H1 (cell line): ENCODE data around the gene OR4E1.

Experiments used
- ASH2L ChIP-seq: fragments of 200-600, 300-600 bp; sonication (generic); IDR thresholded peaks from one replicate; pipeline ENCODE4 v1.7.1; 2017; ENCODE audit warnings: low read length
- CTBP2 ChIP-seq: IDR thresholded peaks from 2 replicates; pipeline ENCODE4 v1.7.0; 2011; ENCODE audit warnings: borderline replicate concordance, mild to moderate bottlenecking, moderate library complexity, mixed read lengths, low read length; ENCODE audit not compliant: insufficient read depth, insufficient read length
- CTCF ChIP-seq, 3 experiments: IDR thresholded peaks; 1 replicate in 2 of 3; 2 replicates in 1 of 3; pipeline versions ENCODE4 v1.5.1 to v1.6.1; 2011; ENCODE audit warnings: low read length in 3 of 3, mild to moderate bottlenecking in 3 of 3, inconsistent platforms in 2 of 3, low read depth in 1 of 3, moderate library complexity in 1 of 3; ENCODE audit not compliant: insufficient read depth in 1 of 3; ENCODE audit errors: control extremely low read depth in 1 of 3
- EP300 ChIP-seq, 2 experiments: IDR thresholded peaks; 1 replicate in 1 of 2; 2 replicates in 1 of 2; pipeline ENCODE4 v1.6.1; 2011 to 2012; ENCODE audit warnings: low read depth in 2 of 2, low read length in 2 of 2, mild to moderate bottlenecking in 2 of 2, borderline replicate concordance in 1 of 2, inconsistent platforms in 1 of 2, moderate library complexity in 1 of 2
- EZH2 ChIP-seq: fragments of 200-600 bp; sonication (generic); IDR thresholded peaks from 2 replicates; pipeline ENCODE4 v1.7.1; 2012; ENCODE audit warnings: low read depth, mild to moderate bottlenecking, moderate library complexity, low read length, inconsistent platforms; ENCODE audit not compliant: severe bottlenecking
- POLR2AphosphoS5 ChIP-seq: IDR thresholded peaks from 2 replicates; pipeline ENCODE4 v1.6.1; 2011; ENCODE audit warnings: low read depth, low read length
- RAD21 ChIP-seq, 2 experiments: IDR thresholded peaks in 1 of 2; conservative IDR thresholded peaks in 1 of 2; 2 replicates each; pipeline ENCODE4 v1.6.1; 2011; ENCODE audit warnings: low read depth in 2 of 2, low read length in 2 of 2, improper control_type of control experiment in 1 of 2, inconsistent platforms in 1 of 2, mild to moderate bottlenecking in 1 of 2, moderate library complexity in 1 of 2
- SIN3A ChIP-seq, 2 experiments: IDR thresholded peaks in 1 of 2; conservative IDR thresholded peaks in 1 of 2; 2 replicates each; pipeline ENCODE4 v1.6.1; 2011 to 2012; ENCODE audit warnings: low read length in 2 of 2, improper control_type of control experiment in 1 of 2, low read depth in 1 of 2, mild to moderate bottlenecking in 1 of 2
- TF ChIP-seq, protein P1 (sequence below): fragments of 300-600 bp; sonication (generic); IDR thresholded peaks from 2 replicates; pipeline ENCODE4 v1.7.1; 2012; ENCODE audit warnings: low read length, moderate library complexity, mild to moderate bottlenecking, inconsistent platforms; ENCODE audit not compliant: insufficient replicate concordance

DNA sequence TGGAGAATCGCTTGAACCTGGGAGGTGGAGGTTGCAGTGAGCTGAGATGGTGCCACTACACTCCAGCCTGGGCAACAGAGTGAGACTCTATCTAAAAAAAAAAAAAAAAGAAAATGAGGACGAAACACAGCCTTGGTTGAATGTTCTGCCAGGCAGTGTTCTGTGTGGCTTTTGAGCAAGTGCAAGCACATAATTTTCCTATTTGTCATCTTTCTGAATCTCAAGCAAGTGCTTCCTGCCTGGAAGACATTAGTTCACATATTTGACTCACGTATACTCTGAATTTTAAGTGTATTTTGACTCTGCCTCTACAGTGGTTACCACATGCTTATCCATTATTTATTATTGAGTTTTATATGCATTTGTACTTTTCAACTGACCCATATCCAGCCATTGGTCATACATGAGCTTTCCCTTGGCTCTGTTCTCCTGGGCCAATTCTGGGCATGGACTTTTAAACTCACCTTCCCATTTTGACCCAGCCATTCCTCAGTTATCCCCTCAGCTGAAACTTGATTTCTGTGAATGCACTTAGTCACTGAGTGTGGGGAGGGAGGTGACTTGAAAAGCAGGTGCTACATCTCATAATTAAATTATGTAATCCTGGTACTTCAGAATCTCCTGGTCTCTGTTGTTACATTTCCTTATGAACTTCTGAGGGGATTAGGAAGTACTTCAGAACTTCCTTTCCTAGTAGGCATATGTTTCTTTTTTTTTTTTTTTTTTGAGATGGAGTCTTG lies 47.0 kb downstream of the OR4E1 start:
- TF ChIP-seq POLR2AphosphoS5: no peak
- TF ChIP-seq CTCF (IDR thresholded peaks at IDR 0.05; ENCODE audit: control extremely low read depth in 1 of 3, insufficient read depth in 1 of 3, low read depth in 1 of 3, low read length in 3 of 3): no peak
- TF ChIP-seq EP300 (IDR thresholded peaks at IDR 0.05; ENCODE audit: borderline replicate concordance in 1 of 2, low read depth in 2 of 2, low read length in 2 of 2): no peak
- TF ChIP-seq CTBP2: no peak
- TF ChIP-seq RAD21 (IDR thresholded peaks at IDR 0.05 in 1 of 2, conservative IDR thresholded peaks at IDR 0.05 in 1 of 2; ENCODE audit: low read depth in 2 of 2, low read length in 2 of 2): no peak
- TF ChIP-seq EZH2: no peak
- no peak for TF ChIP-seq SIN3A (conservative IDR thresholded peaks at IDR 0.05 in 1 of 2, IDR thresholded peaks at IDR 0.05 in 1 of 2; ENCODE audit: low read depth in 1 of 2, low read length in 2 of 2)
- TF ChIP-seq ASH2L: no peak
- TF ChIP-seq, protein P1, sequence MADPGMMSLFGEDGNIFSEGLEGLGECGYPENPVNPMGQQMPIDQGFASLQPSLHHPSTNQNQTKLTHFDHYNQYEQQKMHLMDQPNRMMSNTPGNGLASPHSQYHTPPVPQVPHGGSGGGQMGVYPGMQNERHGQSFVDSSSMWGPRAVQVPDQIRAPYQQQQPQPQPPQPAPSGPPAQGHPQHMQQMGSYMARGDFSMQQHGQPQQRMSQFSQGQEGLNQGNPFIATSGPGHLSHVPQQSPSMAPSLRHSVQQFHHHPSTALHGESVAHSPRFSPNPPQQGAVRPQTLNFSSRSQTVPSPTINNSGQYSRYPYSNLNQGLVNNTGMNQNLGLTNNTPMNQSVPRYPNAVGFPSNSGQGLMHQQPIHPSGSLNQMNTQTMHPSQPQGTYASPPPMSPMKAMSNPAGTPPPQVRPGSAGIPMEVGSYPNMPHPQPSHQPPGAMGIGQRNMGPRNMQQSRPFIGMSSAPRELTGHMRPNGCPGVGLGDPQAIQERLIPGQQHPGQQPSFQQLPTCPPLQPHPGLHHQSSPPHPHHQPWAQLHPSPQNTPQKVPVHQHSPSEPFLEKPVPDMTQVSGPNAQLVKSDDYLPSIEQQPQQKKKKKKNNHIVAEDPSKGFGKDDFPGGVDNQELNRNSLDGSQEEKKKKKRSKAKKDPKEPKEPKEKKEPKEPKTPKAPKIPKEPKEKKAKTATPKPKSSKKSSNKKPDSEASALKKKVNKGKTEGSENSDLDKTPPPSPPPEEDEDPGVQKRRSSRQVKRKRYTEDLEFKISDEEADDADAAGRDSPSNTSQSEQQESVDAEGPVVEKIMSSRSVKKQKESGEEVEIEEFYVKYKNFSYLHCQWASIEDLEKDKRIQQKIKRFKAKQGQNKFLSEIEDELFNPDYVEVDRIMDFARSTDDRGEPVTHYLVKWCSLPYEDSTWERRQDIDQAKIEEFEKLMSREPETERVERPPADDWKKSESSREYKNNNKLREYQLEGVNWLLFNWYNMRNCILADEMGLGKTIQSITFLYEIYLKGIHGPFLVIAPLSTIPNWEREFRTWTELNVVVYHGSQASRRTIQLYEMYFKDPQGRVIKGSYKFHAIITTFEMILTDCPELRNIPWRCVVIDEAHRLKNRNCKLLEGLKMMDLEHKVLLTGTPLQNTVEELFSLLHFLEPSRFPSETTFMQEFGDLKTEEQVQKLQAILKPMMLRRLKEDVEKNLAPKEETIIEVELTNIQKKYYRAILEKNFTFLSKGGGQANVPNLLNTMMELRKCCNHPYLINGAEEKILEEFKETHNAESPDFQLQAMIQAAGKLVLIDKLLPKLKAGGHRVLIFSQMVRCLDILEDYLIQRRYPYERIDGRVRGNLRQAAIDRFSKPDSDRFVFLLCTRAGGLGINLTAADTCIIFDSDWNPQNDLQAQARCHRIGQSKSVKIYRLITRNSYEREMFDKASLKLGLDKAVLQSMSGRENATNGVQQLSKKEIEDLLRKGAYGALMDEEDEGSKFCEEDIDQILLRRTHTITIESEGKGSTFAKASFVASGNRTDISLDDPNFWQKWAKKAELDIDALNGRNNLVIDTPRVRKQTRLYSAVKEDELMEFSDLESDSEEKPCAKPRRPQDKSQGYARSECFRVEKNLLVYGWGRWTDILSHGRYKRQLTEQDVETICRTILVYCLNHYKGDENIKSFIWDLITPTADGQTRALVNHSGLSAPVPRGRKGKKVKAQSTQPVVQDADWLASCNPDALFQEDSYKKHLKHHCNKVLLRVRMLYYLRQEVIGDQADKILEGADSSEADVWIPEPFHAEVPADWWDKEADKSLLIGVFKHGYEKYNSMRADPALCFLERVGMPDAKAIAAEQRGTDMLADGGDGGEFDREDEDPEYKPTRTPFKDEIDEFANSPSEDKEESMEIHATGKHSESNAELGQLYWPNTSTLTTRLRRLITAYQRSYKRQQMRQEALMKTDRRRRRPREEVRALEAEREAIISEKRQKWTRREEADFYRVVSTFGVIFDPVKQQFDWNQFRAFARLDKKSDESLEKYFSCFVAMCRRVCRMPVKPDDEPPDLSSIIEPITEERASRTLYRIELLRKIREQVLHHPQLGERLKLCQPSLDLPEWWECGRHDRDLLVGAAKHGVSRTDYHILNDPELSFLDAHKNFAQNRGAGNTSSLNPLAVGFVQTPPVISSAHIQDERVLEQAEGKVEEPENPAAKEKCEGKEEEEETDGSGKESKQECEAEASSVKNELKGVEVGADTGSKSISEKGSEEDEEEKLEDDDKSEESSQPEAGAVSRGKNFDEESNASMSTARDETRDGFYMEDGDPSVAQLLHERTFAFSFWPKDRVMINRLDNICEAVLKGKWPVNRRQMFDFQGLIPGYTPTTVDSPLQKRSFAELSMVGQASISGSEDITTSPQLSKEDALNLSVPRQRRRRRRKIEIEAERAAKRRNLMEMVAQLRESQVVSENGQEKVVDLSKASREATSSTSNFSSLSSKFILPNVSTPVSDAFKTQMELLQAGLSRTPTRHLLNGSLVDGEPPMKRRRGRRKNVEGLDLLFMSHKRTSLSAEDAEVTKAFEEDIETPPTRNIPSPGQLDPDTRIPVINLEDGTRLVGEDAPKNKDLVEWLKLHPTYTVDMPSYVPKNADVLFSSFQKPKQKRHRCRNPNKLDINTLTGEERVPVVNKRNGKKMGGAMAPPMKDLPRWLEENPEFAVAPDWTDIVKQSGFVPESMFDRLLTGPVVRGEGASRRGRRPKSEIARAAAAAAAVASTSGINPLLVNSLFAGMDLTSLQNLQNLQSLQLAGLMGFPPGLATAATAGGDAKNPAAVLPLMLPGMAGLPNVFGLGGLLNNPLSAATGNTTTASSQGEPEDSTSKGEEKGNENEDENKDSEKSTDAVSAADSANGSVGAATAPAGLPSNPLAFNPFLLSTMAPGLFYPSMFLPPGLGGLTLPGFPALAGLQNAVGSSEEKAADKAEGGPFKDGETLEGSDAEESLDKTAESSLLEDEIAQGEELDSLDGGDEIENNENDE: no peak
